ENCODE results near the gene SUGP2. TPM values are rescaled to one million over a fixed set of nuclear protein-coding genes. Genes with fewer than 3 reads are reported as not detected.

SUGP2 gene
- total and polyA plus RNA-seq, 8 donors, result 21.5 to 104 (median 53.4) TPM

DNA sequence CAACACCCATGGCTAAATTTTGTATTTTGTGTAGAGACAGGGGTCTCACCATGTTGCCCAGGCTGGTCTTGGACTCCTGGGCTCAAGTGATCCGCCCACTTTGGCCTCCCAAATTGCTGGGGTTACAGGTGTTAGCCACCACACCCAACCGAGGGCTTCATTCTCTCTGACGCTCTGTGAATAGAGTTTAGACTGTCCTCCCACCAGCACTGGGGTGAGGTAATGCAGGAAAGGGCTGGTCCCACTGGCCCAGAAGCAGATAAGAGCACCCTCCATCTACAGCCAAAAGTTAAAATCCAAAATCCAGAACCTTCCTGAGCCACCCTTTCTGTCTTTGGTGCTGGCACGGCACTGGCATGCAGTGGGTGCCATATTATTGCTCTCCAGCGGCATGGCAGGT lies 60.5 kb downstream of the SUGP2 start:
- TF ChIP-seq POLR2A (IDR thresholded peaks at IDR 0.05) (no peak), EP300 (IDR thresholded peaks at IDR 0.05) (no peak), CTCF (IDR thresholded peaks at IDR 0.05) (no peak), POLR2AphosphoS5 (IDR thresholded peaks at IDR 0.05) (no peak)
- intact Hi-C loops (cut with DNase I; ENCODE audit: low total_unique reads), result no loop called here
- H3K27me3 ChIP-seq, result no peaks in the 10 kb centered on the region
- H3K4me3 ChIP-seq, result no peak overlapping the region
- DNase-seq, result no peak
- H3K36me3 ChIP-seq, result no peaks in the 10 kb centered on the region
- 78 to 86% (median 83%) methylated on average over 4 to 5 of the region's 5 CpGs for whole genome bisulfite sequencing, 5 donors
- peaks cover 7 to 38% (median 14%) of the 10 kb centered on the region in 4 donors for H3K4me1 ChIP-seq
- H3K9me3 ChIP-seq, result no peaks in the 10 kb centered on the region
- peak overlapping the region in 4 of 5 donors; percentile 37 to 66 (median 50) for H3K27ac ChIP-seq

GRCh38 chr19:18972301-18972811 lies 61.0 kb downstream of the SUGP2 start:
- Histone ChIP-seq H3K36me3 (no peaks in the 10 kb centered on the region), H3K4me1 (peaks cover 7 to 38% (median 14%) of the 10 kb centered on the region in 4 donors), H3K9me3 (no peaks in the 10 kb centered on the region), H3K27ac (peak overlapping the region in 4 of 5 donors; percentile 37 to 66 (median 50)), H3K4me3 (no peak overlapping the region), H3K27me3 (no peaks in the 10 kb centered on the region)
- TF ChIP-seq CTCF (IDR thresholded peaks at IDR 0.05) (no peak), POLR2A (IDR thresholded peaks at IDR 0.05) (no peak), POLR2AphosphoS5 (IDR thresholded peaks at IDR 0.05) (no peak), EP300 (IDR thresholded peaks at IDR 0.05) (no peak)
- 4 to 14% (median 11%) methylated on average over 12 of the region's 12 CpGs for WGBS, 5 donors
- intact Hi-C loops (cut with DNase I; ENCODE audit: low total_unique reads), result no loop called here
- DNase-seq, result no peak

DNA sequence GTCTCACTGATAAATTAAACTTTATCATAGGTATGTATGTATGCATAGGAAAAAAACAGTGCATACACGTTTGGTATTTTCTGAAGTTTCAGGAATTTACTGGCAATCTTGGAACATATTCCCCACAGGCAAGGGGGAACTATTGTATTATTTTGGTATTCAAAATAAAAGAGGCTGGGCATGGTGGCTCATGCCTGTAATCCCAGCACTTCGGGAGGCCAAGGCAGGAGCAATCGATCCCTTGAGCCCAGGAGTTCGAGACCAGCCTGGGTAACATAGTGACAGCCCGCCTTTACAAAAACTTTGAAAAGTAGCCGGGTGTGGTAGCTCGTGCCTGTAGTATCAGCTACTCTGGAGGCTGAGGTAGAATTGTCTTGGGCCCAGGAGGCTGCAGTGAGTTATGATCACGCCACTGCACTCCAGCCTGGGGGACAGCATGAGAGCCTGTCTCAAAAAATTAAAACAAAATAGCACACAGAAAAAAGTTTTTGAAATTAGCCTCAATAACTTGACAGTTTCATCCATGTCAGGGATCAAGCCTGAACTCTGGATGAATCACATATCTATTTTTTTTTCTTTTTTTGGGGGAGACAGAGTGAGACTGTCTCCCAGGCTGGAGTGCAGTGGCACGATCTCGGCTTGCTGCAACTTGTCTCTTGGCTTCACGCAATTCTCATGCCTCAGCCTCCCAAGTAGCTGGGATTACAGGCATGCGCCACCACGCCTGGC lies 63.2 kb downstream of the SUGP2 start:
- H3K4me3 ChIP-seq, result no peak overlapping the region
- intact Hi-C loops (cut with DNase I; ENCODE audit: low total_unique reads), result no loop called here
- WGBS, 5 donors, result 77 to 85% (median 82%) methylated on average over 12 to 13 of the region's 13 CpGs
- no peaks in the 10 kb centered on the region for H3K36me3 ChIP-seq
- no peaks in the 10 kb centered on the region for H3K27me3 ChIP-seq
- TF ChIP-seq POLR2A (IDR thresholded peaks at IDR 0.05) (no peak), EP300 (IDR thresholded peaks at IDR 0.05) (no peak), POLR2AphosphoS5 (IDR thresholded peaks at IDR 0.05) (no peak), CTCF (IDR thresholded peaks at IDR 0.05) (no peak)
- H3K9me3 ChIP-seq, result no peaks in the 10 kb centered on the region
- peaks cover 7 to 38% (median 14%) of the 10 kb centered on the region in 4 donors for H3K4me1 ChIP-seq
- H3K27ac ChIP-seq, result peak overlapping the region in 2 of 5 donors; percentile 17 to 18
- DNase-seq, result no peak

DNA sequence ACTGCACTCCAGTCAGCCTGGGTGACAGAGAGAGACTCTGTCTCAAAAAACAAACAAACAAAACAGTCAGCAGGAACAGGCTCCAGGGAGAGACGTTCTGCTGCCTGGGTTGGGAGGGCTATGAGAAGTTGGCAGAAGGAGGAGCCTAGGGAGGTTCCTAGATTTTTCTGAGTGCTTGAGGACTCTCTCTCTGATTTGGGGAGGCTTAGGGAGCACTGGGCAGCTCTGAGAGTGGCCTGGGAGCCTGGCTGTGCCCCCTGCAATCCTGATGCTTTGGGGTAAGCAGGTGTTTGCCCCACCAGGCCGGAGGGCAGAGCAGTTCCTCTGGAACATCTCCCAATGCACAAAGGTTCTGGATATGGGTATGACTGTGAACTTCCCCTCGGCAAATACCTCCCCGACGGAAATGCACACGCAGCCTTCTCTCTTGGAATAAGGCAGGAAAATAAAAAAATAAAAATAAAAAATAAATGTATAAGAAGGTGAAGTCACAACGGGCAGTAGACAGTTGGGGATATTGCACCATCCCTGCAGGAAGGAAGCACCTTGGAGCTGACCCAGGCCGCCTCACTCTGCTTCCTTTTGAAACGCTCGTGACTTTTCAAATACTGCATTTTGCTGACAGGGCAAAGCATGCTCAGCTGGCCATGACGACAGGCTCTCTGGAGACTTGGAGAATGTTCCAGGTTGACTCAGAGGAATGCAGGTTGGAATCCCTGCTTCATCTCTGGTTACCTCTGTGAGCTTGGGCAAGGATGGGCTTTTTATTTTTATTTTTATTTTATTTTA lies 65.8 kb downstream of the SUGP2 start:
- H3K36me3 ChIP-seq, result no peaks in the 10 kb centered on the region
- peak; percentile 34 to 68 for DNase-seq
- H3K9me3 ChIP-seq, result no peaks in the 10 kb centered on the region
- no peak overlapping the region for H3K4me3 ChIP-seq
- peaks cover 0 to 15% (median 2%) of the 10 kb centered on the region in 3 donors for H3K27me3 ChIP-seq
- no peak for TF ChIP-seq EP300 (IDR thresholded peaks at IDR 0.05)
- no peak for TF ChIP-seq CTCF (IDR thresholded peaks at IDR 0.05)
- peak in 1 of 3 donors; percentile 23 for TF ChIP-seq POLR2AphosphoS5 (IDR thresholded peaks at IDR 0.05)
- no peak for TF ChIP-seq POLR2A (IDR thresholded peaks at IDR 0.05)
- peaks cover 7 to 32% (median 14%) of the 10 kb centered on the region in 4 donors for H3K4me1 ChIP-seq
- H3K27ac ChIP-seq, result peak overlapping the region in 4 of 5 donors; percentile 43 to 75 (median 59)
- 46 to 60% (median 54%) methylated on average over 11 of the region's 11 CpGs for WGBS, 5 donors
- intact Hi-C loops (cut with DNase I; ENCODE audit: low total_unique reads), result no loop called here

Data from stomach (tissue), 9 donors.